GM12878 (cell line): ENCODE data around the gene PPM1J. TPM values are rescaled to one million over a fixed set of nuclear protein-coding genes. Genes with fewer than 3 reads are reported as not detected.

Source experiments
- ATAC-seq: fragments of 200-7000 bp; cut with Tn5 transposase; 3 replicates; pipeline ENCODE4 v1.9.1; 2020; ENCODE audit warnings: mild to moderate bottlenecking, moderate library complexity
- BruUV-seq: library from RNA; stranded (reverse); fragments of 400-500 nt; replicated peaks from 2 replicates; lab custom pipeline; 2021; lab: Mats Ljungman, UMichigan
- CTCF ChIA-PET: fragments of 300-600 bp; sonication (Branson Sonifier 250); formaldehyde crosslinking; extraction: SDS; loops from one replicate; lab custom pipeline; 2021; ENCODE audit warnings: inconsistent platforms; lab: Yijun Ruan, JAX
- POLR2A ChIA-PET: fragments of 350-600 bp; formaldehyde crosslinking; extraction: SDS; loops from one replicate; lab custom pipeline; 2021; ENCODE audit warnings: inconsistent platforms; lab: Charles Lee
- RAD21 ChIA-PET: fragments of 300-600 bp; sonication (Branson Sonifier 250); formaldehyde crosslinking; loops from one replicate; lab custom pipeline; 2023; ENCODE audit warnings: antibody characterized with exemption; ENCODE audit not compliant: unreplicated experiment; lab: Charles Lee
- SMC1A ChIA-PET: fragments of 300-600 bp; sonication (Branson Sonifier 250); formaldehyde crosslinking; loops from one replicate; lab custom pipeline; 2023; ENCODE audit not compliant: unreplicated experiment, uncharacterized antibody; lab: Charles Lee
- DNase-seq: peaks from one replicate; pipeline ENCODE4 v3.0.0-alpha.2; 2011; ENCODE audit warnings: low read depth, low spot score
- FAIRE-seq: peaks from 3 replicates; lab custom pipeline; 2011; peaks lifted over from hg19 to GRCh38; lab: Jason Lieb, UNC
- H2AFZ ChIP-seq: 2 replicates; pipeline ENCODE4 v1.6.0; 2011; ENCODE audit warnings: low read depth, low read length, control low read depth; ENCODE audit not compliant: control insufficient read depth
- H3K27ac ChIP-seq: 2 replicates; pipeline ENCODE4 v1.5.1; 2011; ENCODE audit warnings: control low read depth; ENCODE audit not compliant: control insufficient read depth, insufficient read depth
- H3K27me3 ChIP-seq, 2 experiments: replicated peaks in 1 of 2; 2 replicates each; pipeline versions ENCODE4 v1.6.0 to v1.6.1; 2011; ENCODE audit warnings: low read length in 1 of 2; ENCODE audit not compliant: control insufficient read depth in 2 of 2, insufficient read depth in 2 of 2
- H3K36me3 ChIP-seq, 2 experiments: 2 replicates each; pipeline ENCODE4 v1.5.1; 2011; ENCODE audit warnings: low read length in 1 of 2; ENCODE audit not compliant: control insufficient read depth in 2 of 2, insufficient read depth in 2 of 2
- H3K4me1 ChIP-seq: 2 replicates; pipeline ENCODE4 v1.6.1; 2011; ENCODE audit warnings: mild to moderate bottlenecking, low read length, moderate library complexity, mixed read lengths; ENCODE audit not compliant: control insufficient read depth, insufficient read depth
- H3K4me2 ChIP-seq: 2 replicates; pipeline ENCODE4 v1.6.0; 2011; ENCODE audit warnings: control low read depth; ENCODE audit not compliant: control insufficient read depth, insufficient read depth
- H3K4me3 ChIP-seq: fragments of 200-600 bp; sonication (generic); 2 replicates; pipeline ENCODE4 v1.5.1; 2016
- H3K79me2 ChIP-seq: 2 replicates; pipeline ENCODE4 v1.6.0; 2011; ENCODE audit warnings: low read length; ENCODE audit not compliant: control insufficient read depth, insufficient read depth
- H3K9ac ChIP-seq: 2 replicates; pipeline ENCODE4 v1.8.0; 2011; ENCODE audit warnings: low read length, control low read depth, mixed read lengths; ENCODE audit not compliant: control insufficient read depth, insufficient read depth
- H3K9me3 ChIP-seq: replicated peaks from 3 replicates; pipeline ENCODE4 v1.5.1; 2011; ENCODE audit warnings: mild to moderate bottlenecking, low read length; ENCODE audit not compliant: control insufficient read depth, insufficient read depth
- H4K20me1 ChIP-seq: 2 replicates; pipeline ENCODE4 v1.6.0; 2011; ENCODE audit not compliant: control insufficient read depth, insufficient read depth
- BACH1 ChIP-seq: fragments of 450-650 bp; IDR thresholded peaks from 2 replicates; pipeline ENCODE4 v1.6.1; 2017; ENCODE audit warnings: mild to moderate bottlenecking, borderline replicate concordance
- BHLHE40 ChIP-seq, 2 experiments: fragments of 450-650 bp in 1 of 2; IDR thresholded peaks; 2 replicates each; pipeline ENCODE4 v1.6.1; 2011 to 2017; ENCODE audit warnings: low read depth in 2 of 2, borderline replicate concordance in 1 of 2, improper control_type of control experiment in 1 of 2, low read length in 1 of 2, mild to moderate bottlenecking in 1 of 2
- CTCF ChIP-seq, 3 experiments: IDR thresholded peaks in 2 of 3; conservative IDR thresholded peaks in 1 of 3; 2 replicates each; pipeline ENCODE4 v1.5.1; 2011; ENCODE audit warnings: low read depth in 3 of 3, low read length in 3 of 3, mild to moderate bottlenecking in 3 of 3, control low read depth in 2 of 3, moderate library complexity in 2 of 3, inconsistent platforms in 1 of 3, mixed read lengths in 1 of 3; ENCODE audit not compliant: control insufficient read depth in 2 of 3, insufficient read depth in 1 of 3; ENCODE audit errors: extremely low read depth in 1 of 3
- DPF2 ChIP-seq: fragments of 450-650 bp; IDR thresholded peaks from 2 replicates; pipeline ENCODE4 v1.6.1; 2017; ENCODE audit warnings: mild to moderate bottlenecking
- FOXM1 ChIP-seq: IDR thresholded peaks from 2 replicates; pipeline ENCODE4 v1.6.1; 2012; ENCODE audit warnings: low read depth, mild to moderate bottlenecking, inconsistent platforms, low read length, moderate library complexity
- GATAD2B ChIP-seq: fragments of 450-650 bp; conservative IDR thresholded peaks from 2 replicates; pipeline ENCODE4 v1.6.1; 2017; ENCODE audit warnings: low read depth, mild to moderate bottlenecking, moderate library complexity
- HSF1 ChIP-seq: fragments of 150-350 bp; IDR thresholded peaks from 2 replicates; pipeline ENCODE4 v1.6.1; 2014; ENCODE audit warnings: mild to moderate bottlenecking, low read depth, low read length
- IKZF1 ChIP-seq: fragments of 450-650 bp; conservative IDR thresholded peaks from 2 replicates; pipeline ENCODE4 v1.6.1; 2017; ENCODE audit warnings: antibody characterized with exemption, mild to moderate bottlenecking
- IKZF2 ChIP-seq, 2 experiments: fragments of 450-650 bp; IDR thresholded peaks; 2 replicates each; pipeline ENCODE4 v1.6.1; 2017; ENCODE audit warnings: mild to moderate bottlenecking in 2 of 2, moderate library complexity in 2 of 2
- IRF4 ChIP-seq: IDR thresholded peaks from 2 replicates; pipeline ENCODE4 v1.6.1; 2011; ENCODE audit warnings: low read depth, low read length
- LARP7 ChIP-seq: fragments of 450-650 bp; IDR thresholded peaks from 2 replicates; pipeline ENCODE4 v1.6.1; 2017; ENCODE audit warnings: mild to moderate bottlenecking
- RAD21 ChIP-seq: IDR thresholded peaks from 2 replicates; pipeline ENCODE4 v1.6.1; 2011; ENCODE audit warnings: mild to moderate bottlenecking, low read depth, low read length, moderate library complexity; ENCODE audit not compliant: insufficient read depth
- SMARCA5 ChIP-seq: fragments of 450-650 bp; IDR thresholded peaks from 2 replicates; pipeline ENCODE4 v1.6.1; 2017; ENCODE audit warnings: mild to moderate bottlenecking
- SMC3 ChIP-seq: IDR thresholded peaks from 2 replicates; pipeline ENCODE4 v1.6.1; 2011; ENCODE audit warnings: low read length, improper control_type of control experiment, borderline replicate concordance
- ZNF217 ChIP-seq: fragments of 450-650 bp; IDR thresholded peaks from 2 replicates; pipeline ENCODE4 v1.6.1; 2017; ENCODE audit warnings: antibody characterized with exemption, mild to moderate bottlenecking
- ZNF24 ChIP-seq: fragments of 450-650 bp; IDR thresholded peaks from 2 replicates; pipeline ENCODE4 v1.6.1; 2017; ENCODE audit warnings: antibody characterized with exemption, mild to moderate bottlenecking
- WGBS: methylation state at CpG from one replicate; pipeline ENCODE4 v1.1.6; 2016; ENCODE audit warnings: low lambda C conversion rate; ENCODE audit not compliant: insufficient replicate concordance, insufficient coverage; ENCODE audit errors: missing lambda C conversion rate; 5-methylcytosine and 5-hydroxymethylcytosine counted together
- in situ Hi-C: fragments of 300-500 bp; cut with MboI; formaldehyde crosslinking; loops from 9 replicates; pipeline ENCODE4 v1.14.3; 2018; ENCODE audit warnings: mixed read lengths
- intact Hi-C: fragments of 100-400 bp; cut with micrococcal nuclease; formaldehyde crosslinking; loops from one replicate; pipeline ENCODE4 v1.14.2; 2022; ENCODE audit not compliant: unreplicated experiment
- polyA plus RNA-seq, 11 experiments: library from polyadenylated mRNA; depleted of rRNA in 4 of 11; unstranded in 6 of 11; stranded (reverse) in 5 of 11; fragments of >200 nt; fragmentation: Nextera tagmentation in 4 of 11; fragmentation: Illumina TruSeq in 1 of 11; extraction: Ambion mirVana in 4 of 11; extraction: Trizol in 1 of 11; gene quantifications; 1 replicate in 1 of 11; 2 replicates in 10 of 11; pipeline versions ENCODE4 v1.2.1 to v1.2.3, GENCODE V29; 2011 to 2016; ENCODE audit warnings: inconsistent platforms in 2 of 11, missing spikeins in 2 of 11, low read depth in 1 of 11
- total RNA-seq, 4 experiments: library from RNA; depleted of rRNA in 3 of 4; stranded (reverse); fragments of >200 nt in 3 of 4; fragmentation: Illumina TruSeq in 1 of 4; extraction: Trizol in 1 of 4; gene quantifications; 2 replicates each; pipeline versions ENCODE4 v1.2.1 to v1.2.3, GENCODE V29; 2013 to 2021
- TF ChIP-seq, protein P1 (sequence below): IDR thresholded peaks from 2 replicates; pipeline ENCODE4 v1.6.1; 2011; ENCODE audit warnings: mild to moderate bottlenecking, low read depth, low read length, moderate library complexity; ENCODE audit not compliant: insufficient replicate concordance

PPM1J gene
- total and polyA plus RNA-seq, 10 of the 15 experiments (the other 5 are each of a cell fraction or from before 2014, with no cell fraction given): 0.07 to 1.8 (median 0.59) TPM; not detected in 1

- Histone ChIP-seq H3K36me3 (no peaks in the 10 kb centered on the region), H3K9ac (no peak overlapping the region), H3K4me1 (peaks cover 16% of the 10 kb centered on the region), H3K4me2 (peak overlapping the region; percentile 22; the same call in 1 of the 2 replicates), H4K20me1 (no peaks in the 10 kb centered on the region), H3K9me3 (no peaks in the 10 kb centered on the region), H3K27me3 (peaks cover 0 to 3% of the 10 kb centered on the region in 2 experiments; a peak in 2 of 4 replicates), H3K27ac (no peak overlapping the region), H2AFZ (no peak overlapping the region), H3K4me3 (no peak overlapping the region), H3K79me2 (no peaks in the 10 kb centered on the region)
- WGBS: 16% methylated on average over 44 of the region's 44 CpGs
- no TSS peak for BruUV-seq
- ATAC-seq: peak; percentile 50
- intact Hi-C loops (loop anchor here (5.0 to 10.0 kb wide), 4 partner anchors 163 to 958 kb away; partner anchors contain the start of gene MAGI3), in situ Hi-C loops (loop anchor here (5.0 kb wide), 2 partner anchors 88 to 323 kb away; no protein-coding TSS in a partner anchor)
- POLR2A ChIA-PET: interaction anchor here (0.5 to 1.3 kb wide), 2 partner anchors 87 to 1764 kb away, joined by 3 read pairs; no protein-coding TSS in a partner anchor
- SMC1A ChIA-PET: interaction anchor here (0.7 to 8.7 kb wide), 5 partner anchors 14 to 323 kb away, joined by 3 to 178 read pairs (median 3); no protein-coding TSS in a partner anchor
- RAD21 ChIA-PET: interaction anchor here (1.1 to 8.6 kb wide), 4 partner anchors 11 to 354 kb away, joined by 3 to 192 read pairs (median 4); partner anchors contain the start of gene LRIG2
- no peak for FAIRE-seq
- no peak for DNase-seq
- CTCF ChIA-PET: interaction anchor here (0.5 to 10.8 kb wide), 20 partner anchors 9 to 668 kb away, joined by 3 to 428 read pairs (median 4); partner anchors contain the start of gene LRIG2
- TF ChIP-seq LARP7: peak; percentile 56; the same call in 1 of the 2 replicates
- peak; percentile 68 for TF ChIP-seq IKZF1
- TF ChIP-seq SMARCA5: peak; percentile 46; the same call in 1 of the 2 replicates
- TF ChIP-seq IRF4: 0 out of 2 replicates have a peak, but pooled peaks have one; percentile 20
- TF ChIP-seq ZNF24: no peak
- no peak for TF ChIP-seq FOXM1
- peak; percentile 80 for TF ChIP-seq SMC3
- peak; percentile 59 for TF ChIP-seq RAD21
- TF ChIP-seq DPF2: 0 out of 2 replicates have a peak, but pooled peaks have one; percentile 33
- 0 out of 2 replicates have a peak, but pooled peaks have one; percentile 45 for TF ChIP-seq BACH1
- TF ChIP-seq, protein P1, sequence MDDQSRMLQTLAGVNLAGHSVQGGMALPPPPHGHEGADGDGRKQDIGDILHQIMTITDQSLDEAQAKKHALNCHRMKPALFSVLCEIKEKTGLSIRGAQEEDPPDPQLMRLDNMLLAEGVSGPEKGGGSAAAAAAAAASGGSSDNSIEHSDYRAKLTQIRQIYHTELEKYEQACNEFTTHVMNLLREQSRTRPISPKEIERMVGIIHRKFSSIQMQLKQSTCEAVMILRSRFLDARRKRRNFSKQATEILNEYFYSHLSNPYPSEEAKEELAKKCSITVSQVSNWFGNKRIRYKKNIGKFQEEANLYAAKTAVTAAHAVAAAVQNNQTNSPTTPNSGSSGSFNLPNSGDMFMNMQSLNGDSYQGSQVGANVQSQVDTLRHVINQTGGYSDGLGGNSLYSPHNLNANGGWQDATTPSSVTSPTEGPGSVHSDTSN: no peak
- no peak for TF ChIP-seq IKZF2 (IDR thresholded peaks at IDR 0.05)
- TF ChIP-seq ZNF217: no peak
- no peak for TF ChIP-seq HSF1
- TF ChIP-seq CTCF (IDR thresholded peaks at IDR 0.05 in 2 of 3, conservative IDR thresholded peaks at IDR 0.05 in 1 of 3; ENCODE audit: control insufficient read depth in 2 of 3, extremely low read depth in 1 of 3, insufficient read depth in 1 of 3, low read depth in 3 of 3, low read length in 3 of 3): peak; percentile 78 to 95 (median 81)
- TF ChIP-seq GATAD2B: peak; percentile 65
- peak in 1 of 2 experiments; percentile 39; a peak in 2 of 4 replicates for TF ChIP-seq BHLHE40 (IDR thresholded peaks at IDR 0.05; ENCODE audit: borderline replicate concordance in 1 of 2, low read depth in 2 of 2, low read length in 1 of 2)
These were observed 3.7 kb upstream of the PPM1J start for GRCh38 chr1:112718691-112719418.
